ENCODE measurements around the gene SND1.

The SND1 gene

DNA sequence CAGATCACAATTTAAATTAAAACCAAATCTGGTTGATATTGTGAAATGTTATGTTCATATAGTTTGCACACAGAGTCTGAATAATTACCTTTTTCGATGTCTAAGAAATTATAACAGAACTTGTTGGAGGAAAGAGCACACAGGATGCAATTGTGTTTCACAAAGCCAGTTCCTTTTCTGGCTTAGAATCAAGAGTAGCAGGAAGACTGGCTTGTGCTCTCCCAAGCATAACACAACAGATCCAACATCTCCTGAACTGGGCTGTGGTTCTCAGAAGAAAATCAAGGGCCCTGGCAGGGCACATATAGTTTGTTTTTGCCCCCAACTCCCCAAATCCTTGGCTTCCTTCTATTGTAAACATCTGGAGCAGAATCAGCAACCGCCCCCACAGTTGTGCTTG lies 316.6 kb downstream of the SND1 start:
- DNase-seq = no peak
- Histone ChIP-seq H3K4me3 (ENCODE audit: insufficient read depth in 1 of 2, low read depth in 1 of 2, low read length in 2 of 2) (no peak overlapping the region), H2BK15ac (ENCODE audit: low read depth, poor library complexity, severe bottlenecking) (no peak overlapping the region), H4K8ac (ENCODE audit: low read length) (no peak overlapping the region), H3K36me3 (ENCODE audit: control insufficient read depth in 1 of 2, insufficient read depth in 2 of 2, low read depth in 1 of 2, low read length in 2 of 2) (peaks cover 1 to 4% of the 10 kb centered on the region in 2 experiments), H3K27ac (ENCODE audit: low read length, poor library complexity, severe bottlenecking) (no peak overlapping the region), H2AK5ac (ENCODE audit: low read length, severe bottlenecking) (no peak overlapping the region), H3K18ac (ENCODE audit: low read depth in 1 of 2, low read length in 2 of 2) (no peak overlapping the region), H3K9me3 (ENCODE audit: control insufficient read depth, low read length) (no peaks in the 10 kb centered on the region), H3K14ac (ENCODE audit: low read length in 2 of 2) (no peak overlapping the region), H3K4ac (ENCODE audit: low read depth in 1 of 2, low read length in 2 of 2) (no peak overlapping the region), H3K4me1 (ENCODE audit: control insufficient read depth, insufficient read depth, low read depth, low read length) (peaks cover 4% of the 10 kb centered on the region), H3K79me1 (replicated peaks; ENCODE audit: low read length, poor library complexity, severe bottlenecking) (peaks cover 16% of the 10 kb centered on the region), H2AFZ (ENCODE audit: low read depth, low read length) (no peak overlapping the region), H2BK120ac (ENCODE audit: low read depth, low read length) (no peak overlapping the region), H4K91ac (ENCODE audit: low read length) (no peak overlapping the region), H2BK12ac (ENCODE audit: low read length in 2 of 2) (no peak overlapping the region), H3K27me3 (ENCODE audit: control insufficient read depth in 1 of 2, insufficient read depth in 1 of 2, low read length in 2 of 2) (no peaks in the 10 kb centered on the region), H3K9ac (ENCODE audit: low read length) (no peak overlapping the region), H3K4me2 (ENCODE audit: low read length, poor library complexity, severe bottlenecking) (no peak overlapping the region), H3K23ac (ENCODE audit: low read length in 2 of 2) (no peak overlapping the region), H2BK5ac (ENCODE audit: low read depth, low read length, poor library complexity, severe bottlenecking) (no peak overlapping the region)
- WGBS = 98% methylated on average over 2 of the region's 2 CpGs

DNA sequence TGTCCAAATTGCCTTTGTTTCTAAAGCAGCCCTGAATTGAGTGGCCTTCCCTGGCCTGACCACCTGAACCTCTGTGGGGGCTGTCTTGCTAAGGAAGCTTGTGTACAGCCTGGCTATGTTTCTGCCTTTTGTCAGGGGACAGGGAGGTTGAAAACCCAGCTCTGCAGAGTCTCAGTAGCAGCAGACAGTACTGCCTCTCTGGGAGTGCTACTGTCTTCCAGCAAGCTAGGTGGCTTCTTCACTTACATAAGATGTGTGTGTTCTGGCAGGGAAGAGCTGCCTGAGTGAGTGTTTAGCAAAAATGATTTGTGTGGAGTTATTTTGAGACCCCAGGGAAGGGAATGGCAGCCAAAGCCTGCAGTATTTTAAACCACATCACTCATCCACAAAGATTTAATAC lies 321.8 kb downstream of the SND1 start:
- H3K4me3 ChIP-seq (ENCODE audit: insufficient read depth in 1 of 2, low read depth in 1 of 2, low read length in 2 of 2) = no peak overlapping the region
- no peak overlapping the region for H3K23ac ChIP-seq (ENCODE audit: low read length in 2 of 2)
- H2BK120ac ChIP-seq (ENCODE audit: low read depth, low read length) = no peak overlapping the region
- H4K91ac ChIP-seq (ENCODE audit: low read length) = no peak overlapping the region
- no peak overlapping the region for H4K8ac ChIP-seq (ENCODE audit: low read length)
- DNase-seq = no peak
- H3K18ac ChIP-seq (ENCODE audit: low read depth in 1 of 2, low read length in 2 of 2) = no peak overlapping the region
- peaks cover 1% of the 10 kb centered on the region for H3K4me1 ChIP-seq (ENCODE audit: control insufficient read depth, insufficient read depth, low read depth, low read length)
- H2BK5ac ChIP-seq (ENCODE audit: low read depth, low read length, poor library complexity, severe bottlenecking) = no peak overlapping the region
- H2BK15ac ChIP-seq (ENCODE audit: low read depth, poor library complexity, severe bottlenecking) = no peak overlapping the region
- H3K9ac ChIP-seq (ENCODE audit: low read length) = no peak overlapping the region
- no peak overlapping the region for H3K14ac ChIP-seq (ENCODE audit: low read length in 2 of 2)
- no peak overlapping the region for H3K4ac ChIP-seq (ENCODE audit: low read depth in 1 of 2, low read length in 2 of 2)
- H3K27ac ChIP-seq (ENCODE audit: low read length, poor library complexity, severe bottlenecking) = no peak overlapping the region
- H3K4me2 ChIP-seq (ENCODE audit: low read length, poor library complexity, severe bottlenecking) = no peak overlapping the region
- peaks cover 18 to 24% of the 10 kb centered on the region in 2 experiments for H3K36me3 ChIP-seq (ENCODE audit: control insufficient read depth in 1 of 2, insufficient read depth in 2 of 2, low read depth in 1 of 2, low read length in 2 of 2)
- H3K27me3 ChIP-seq (ENCODE audit: control insufficient read depth in 1 of 2, insufficient read depth in 1 of 2, low read length in 2 of 2) = no peaks in the 10 kb centered on the region
- H2BK12ac ChIP-seq (ENCODE audit: low read length in 2 of 2) = no peak overlapping the region
- no peak overlapping the region for H2AK5ac ChIP-seq (ENCODE audit: low read length, severe bottlenecking)
- no peaks in the 10 kb centered on the region for H3K9me3 ChIP-seq (ENCODE audit: control insufficient read depth, low read length)
- H2AFZ ChIP-seq (ENCODE audit: low read depth, low read length) = no peak overlapping the region
- H3K79me1 ChIP-seq (replicated peaks; ENCODE audit: low read length, poor library complexity, severe bottlenecking) = peaks cover 39% of the 10 kb centered on the region

- H3K9me3 ChIP-seq (ENCODE audit: control insufficient read depth, low read length) = peaks cover 3% of the 10 kb centered on the region
Measured at GRCh38 chr7:127974446-127975035, 322.5 kb downstream of the SND1 start.

DNA sequence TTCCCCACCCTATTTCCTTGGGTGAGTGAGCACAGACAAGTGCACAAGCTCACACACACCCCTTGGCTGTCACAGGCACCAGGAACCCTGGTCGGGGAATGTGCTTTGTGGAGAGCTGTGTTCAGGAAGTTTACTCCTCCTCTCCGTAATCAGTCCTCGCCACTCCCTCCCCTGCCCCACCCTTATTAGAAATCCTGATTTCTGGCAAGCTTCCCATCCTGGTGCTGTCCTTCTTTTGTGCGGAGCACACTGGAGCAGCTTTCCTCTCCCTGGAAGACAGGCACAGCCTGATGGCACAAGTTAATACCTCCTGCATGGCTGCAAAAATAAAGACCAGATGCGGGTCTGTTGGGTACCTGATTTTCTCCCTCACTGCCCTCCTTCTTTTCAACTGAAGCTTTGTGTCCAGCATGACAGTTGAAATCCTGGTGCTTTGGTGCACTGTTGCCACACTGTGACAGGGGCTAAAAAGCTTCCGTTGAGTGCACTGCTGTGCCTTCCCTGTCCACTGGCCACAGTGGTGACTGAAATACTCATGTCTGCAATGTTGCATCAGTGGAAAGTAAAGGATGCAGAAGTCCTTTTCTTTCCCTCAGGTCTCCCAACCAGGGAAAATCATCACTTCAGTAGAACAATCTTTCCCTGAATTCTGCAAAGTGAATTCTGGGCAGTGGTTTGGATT lies 324.2 kb downstream of the SND1 start:
- no peaks in the 10 kb centered on the region for H3K27me3 ChIP-seq (ENCODE audit: control insufficient read depth in 1 of 2, insufficient read depth in 1 of 2, low read length in 2 of 2)
- WGBS = 92% methylated on average over 6 of the region's 6 CpGs
- H2BK5ac ChIP-seq (ENCODE audit: low read depth, low read length, poor library complexity, severe bottlenecking) = no peak overlapping the region

More at GRCh38 chr7:127974446-127975035, 322.5 kb downstream of the SND1 start:
- Histone ChIP-seq H3K27me3 (ENCODE audit: control insufficient read depth in 1 of 2, insufficient read depth in 1 of 2, low read length in 2 of 2) (no peaks in the 10 kb centered on the region), H3K9ac (ENCODE audit: low read length) (no peak overlapping the region), H2BK5ac (ENCODE audit: low read depth, low read length, poor library complexity, severe bottlenecking) (no peak overlapping the region), H3K36me3 (ENCODE audit: control insufficient read depth in 1 of 2, insufficient read depth in 2 of 2, low read depth in 1 of 2, low read length in 2 of 2) (peaks cover 20 to 24% of the 10 kb centered on the region in 2 experiments), H4K91ac (ENCODE audit: low read length) (no peak overlapping the region), H4K8ac (ENCODE audit: low read length) (no peak overlapping the region), H3K27ac (ENCODE audit: low read length, poor library complexity, severe bottlenecking) (no peak overlapping the region), H2BK120ac (ENCODE audit: low read depth, low read length) (no peak overlapping the region), H3K4me2 (ENCODE audit: low read length, poor library complexity, severe bottlenecking) (no peak overlapping the region), H2AK5ac (ENCODE audit: low read length, severe bottlenecking) (no peak overlapping the region), H3K23ac (ENCODE audit: low read length in 2 of 2) (no peak overlapping the region), H3K4ac (ENCODE audit: low read depth in 1 of 2, low read length in 2 of 2) (no peak overlapping the region), H2BK12ac (ENCODE audit: low read length in 2 of 2) (no peak overlapping the region), H3K4me3 (ENCODE audit: insufficient read depth in 1 of 2, low read depth in 1 of 2, low read length in 2 of 2) (no peak overlapping the region), H3K4me1 (ENCODE audit: control insufficient read depth, insufficient read depth, low read depth, low read length) (no peaks in the 10 kb centered on the region), H3K18ac (ENCODE audit: low read depth in 1 of 2, low read length in 2 of 2) (no peak overlapping the region), H2AFZ (ENCODE audit: low read depth, low read length) (no peak overlapping the region), H2BK15ac (ENCODE audit: low read depth, poor library complexity, severe bottlenecking) (no peak overlapping the region), H3K14ac (ENCODE audit: low read length in 2 of 2) (no peak overlapping the region), H3K79me1 (replicated peaks; ENCODE audit: low read length, poor library complexity, severe bottlenecking) (peaks cover 39% of the 10 kb centered on the region)
- no peak for DNase-seq
- WGBS = 98% methylated on average over 5 of the region's 5 CpGs

More for the DNA sequence above, 324.2 kb downstream of the SND1 start:
- peaks cover 39% of the 10 kb centered on the region for H3K79me1 ChIP-seq (replicated peaks; ENCODE audit: low read length, poor library complexity, severe bottlenecking)
- H2AK5ac ChIP-seq (ENCODE audit: low read length, severe bottlenecking) = no peak overlapping the region
- H2BK12ac ChIP-seq (ENCODE audit: low read length in 2 of 2) = no peak overlapping the region
- no peak for DNase-seq
- no peak overlapping the region for H3K9ac ChIP-seq (ENCODE audit: low read length)
- H3K9me3 ChIP-seq (ENCODE audit: control insufficient read depth, low read length) = peaks cover 3% of the 10 kb centered on the region
- H3K4ac ChIP-seq (ENCODE audit: low read depth in 1 of 2, low read length in 2 of 2) = no peak overlapping the region
- no peak overlapping the region for H2BK120ac ChIP-seq (ENCODE audit: low read depth, low read length)
- H3K27ac ChIP-seq (ENCODE audit: low read length, poor library complexity, severe bottlenecking) = no peak overlapping the region
- H3K4me2 ChIP-seq (ENCODE audit: low read length, poor library complexity, severe bottlenecking) = no peak overlapping the region
- no peak overlapping the region for H3K18ac ChIP-seq (ENCODE audit: low read depth in 1 of 2, low read length in 2 of 2)
- no peak overlapping the region for H4K8ac ChIP-seq (ENCODE audit: low read length)
- no peak overlapping the region for H2BK15ac ChIP-seq (ENCODE audit: low read depth, poor library complexity, severe bottlenecking)
- H3K36me3 ChIP-seq (ENCODE audit: control insufficient read depth in 1 of 2, insufficient read depth in 2 of 2, low read depth in 1 of 2, low read length in 2 of 2) = peaks cover 20 to 24% of the 10 kb centered on the region in 2 experiments
- H3K14ac ChIP-seq (ENCODE audit: low read length in 2 of 2) = peak overlapping the region in 1 of 2 experiments; percentile 41
- no peaks in the 10 kb centered on the region for H3K4me1 ChIP-seq (ENCODE audit: control insufficient read depth, insufficient read depth, low read depth, low read length)
- no peak overlapping the region for H3K23ac ChIP-seq (ENCODE audit: low read length in 2 of 2)
- no peak overlapping the region for H2AFZ ChIP-seq (ENCODE audit: low read depth, low read length)
- H4K91ac ChIP-seq (ENCODE audit: low read length) = peak overlapping the region; percentile 18
- no peak overlapping the region for H3K4me3 ChIP-seq (ENCODE audit: insufficient read depth in 1 of 2, low read depth in 1 of 2, low read length in 2 of 2)
